Measurements from ENCODE around the gene SH2D2A. TPM values are rescaled to one million over a fixed set of nuclear protein-coding genes. Genes with fewer than 3 reads are reported as not detected.

The SH2D2A gene
- total and polyA plus RNA-seq, 9 of the 15 experiments (the other 6 are each of a cell fraction or from before 2014, with no cell fraction given) = 0.89 to 33.6 (median 6.9) TPM

DNA sequence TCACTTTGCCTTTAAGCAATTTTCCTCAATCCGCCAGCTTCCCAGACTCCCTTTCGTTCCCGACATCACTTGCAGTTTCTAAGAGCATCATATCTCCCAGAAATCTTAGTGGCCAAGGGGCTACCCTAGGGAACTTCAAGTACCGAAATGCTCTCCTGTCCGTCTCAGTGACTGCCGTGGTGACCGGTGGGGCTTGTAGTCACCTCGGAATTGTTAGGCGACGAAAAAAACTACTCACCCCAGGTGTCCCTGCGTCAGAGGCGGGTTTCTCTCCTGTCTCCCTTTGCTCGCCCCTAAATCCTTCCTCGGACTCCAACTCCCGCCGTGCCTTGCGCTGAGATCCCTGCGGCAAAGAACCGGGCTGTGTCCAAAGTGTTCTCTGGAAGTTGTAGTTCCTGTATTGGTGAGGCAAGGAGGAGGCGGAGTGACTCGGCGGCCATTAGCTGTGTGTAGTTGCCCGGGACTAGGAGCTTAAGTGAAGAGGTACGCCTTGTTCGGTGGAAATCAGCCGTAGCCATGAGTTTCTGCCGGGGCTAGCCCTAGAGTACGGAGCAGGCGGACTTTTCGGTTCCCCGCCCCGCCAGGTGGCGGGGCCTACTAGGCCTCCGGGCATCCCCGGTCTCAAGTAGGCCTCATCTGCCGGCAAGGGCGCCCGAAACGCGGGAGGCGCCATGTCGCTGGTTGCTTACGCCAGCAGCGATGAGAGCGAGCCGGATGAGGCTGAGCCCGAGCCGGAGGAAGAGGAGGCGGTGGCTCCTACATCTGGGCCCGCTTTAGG, 49.4 kb downstream of the SH2D2A start, which contains the start of gene PRCC (continued):
- no peak for TF ChIP-seq ZFP36 (IDR thresholded peaks at IDR 0.05; ENCODE audit: low read depth, low read length, partially characterized antibody)
- TF ChIP-seq, protein P1, sequence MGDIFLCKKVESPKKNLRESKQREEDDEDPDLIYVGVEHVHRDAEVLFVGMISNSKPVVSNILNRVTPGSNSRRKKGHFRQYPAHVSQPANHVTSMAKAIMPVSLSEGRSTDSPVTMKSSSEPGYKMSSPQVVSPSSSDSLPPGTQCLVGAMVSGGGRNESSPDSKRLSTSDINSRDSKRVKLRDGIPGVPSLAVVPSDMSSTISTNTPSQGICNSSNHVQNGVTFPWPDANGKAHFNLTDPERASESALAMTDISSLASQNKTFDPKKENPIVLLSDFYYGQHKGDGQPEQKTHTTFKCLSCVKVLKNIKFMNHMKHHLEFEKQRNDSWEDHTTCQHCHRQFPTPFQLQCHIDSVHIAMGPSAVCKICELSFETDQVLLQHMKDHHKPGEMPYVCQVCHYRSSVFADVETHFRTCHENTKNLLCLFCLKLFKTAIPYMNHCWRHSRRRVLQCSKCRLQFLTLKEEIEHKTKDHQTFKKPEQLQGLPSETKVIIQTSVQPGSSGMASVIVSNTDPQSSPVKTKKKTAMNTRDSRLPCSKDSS (IDR thresholded peaks at IDR 0.05; ENCODE audit: low read depth, partially characterized antibody) = no peak
- peak; percentile 69; the same call in 1 of the 2 replicates for TF ChIP-seq KLF1 (tag; IDR thresholded peaks at IDR 0.05)
- TF ChIP-seq, protein P2, sequence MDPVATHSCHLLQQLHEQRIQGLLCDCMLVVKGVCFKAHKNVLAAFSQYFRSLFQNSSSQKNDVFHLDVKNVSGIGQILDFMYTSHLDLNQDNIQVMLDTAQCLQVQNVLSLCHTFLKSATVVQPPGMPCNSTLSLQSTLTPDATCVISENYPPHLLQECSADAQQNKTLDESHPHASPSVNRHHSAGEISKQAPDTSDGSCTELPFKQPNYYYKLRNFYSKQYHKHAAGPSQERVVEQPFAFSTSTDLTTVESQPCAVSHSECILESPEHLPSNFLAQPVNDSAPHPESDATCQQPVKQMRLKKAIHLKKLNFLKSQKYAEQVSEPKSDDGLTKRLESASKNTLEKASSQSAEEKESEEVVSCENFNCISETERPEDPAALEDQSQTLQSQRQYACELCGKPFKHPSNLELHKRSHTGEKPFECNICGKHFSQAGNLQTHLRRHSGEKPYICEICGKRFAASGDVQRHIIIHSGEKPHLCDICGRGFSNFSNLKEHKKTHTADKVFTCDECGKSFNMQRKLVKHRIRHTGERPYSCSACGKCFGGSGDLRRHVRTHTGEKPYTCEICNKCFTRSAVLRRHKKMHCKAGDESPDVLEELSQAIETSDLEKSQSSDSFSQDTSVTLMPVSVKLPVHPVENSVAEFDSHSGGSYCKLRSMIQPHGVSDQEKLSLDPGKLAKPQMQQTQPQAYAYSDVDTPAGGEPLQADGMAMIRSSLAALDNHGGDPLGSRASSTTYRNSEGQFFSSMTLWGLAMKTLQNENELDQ (CRISPR knock-in tag; IDR thresholded peaks at IDR 0.05; ENCODE audit: borderline replicate concordance) = 0 out of 2 replicates have a peak, but pooled peaks have one; percentile 92
- peak in 1 of 2 experiments; percentile 92; a peak in 1 of 4 replicates for TF ChIP-seq SIN3A (IDR thresholded peaks at IDR 0.05; ENCODE audit: borderline replicate concordance in 2 of 2, control insufficient read depth in 1 of 2, low read depth in 2 of 2, low read length in 2 of 2)
- TF ChIP-seq MIER1 (IDR thresholded peaks at IDR 0.05; ENCODE audit: low read depth) = no peak
- no peak for TF ChIP-seq KAT7 (CRISPR knock-in tag; IDR thresholded peaks at IDR 0.05; ENCODE audit: borderline replicate concordance)
- peak; percentile 80 to 84 for TF ChIP-seq NRF1 (conservative IDR thresholded peaks at IDR 0.05 in 1 of 2, IDR thresholded peaks at IDR 0.05 in 1 of 2)
- TF ChIP-seq, protein P3, sequence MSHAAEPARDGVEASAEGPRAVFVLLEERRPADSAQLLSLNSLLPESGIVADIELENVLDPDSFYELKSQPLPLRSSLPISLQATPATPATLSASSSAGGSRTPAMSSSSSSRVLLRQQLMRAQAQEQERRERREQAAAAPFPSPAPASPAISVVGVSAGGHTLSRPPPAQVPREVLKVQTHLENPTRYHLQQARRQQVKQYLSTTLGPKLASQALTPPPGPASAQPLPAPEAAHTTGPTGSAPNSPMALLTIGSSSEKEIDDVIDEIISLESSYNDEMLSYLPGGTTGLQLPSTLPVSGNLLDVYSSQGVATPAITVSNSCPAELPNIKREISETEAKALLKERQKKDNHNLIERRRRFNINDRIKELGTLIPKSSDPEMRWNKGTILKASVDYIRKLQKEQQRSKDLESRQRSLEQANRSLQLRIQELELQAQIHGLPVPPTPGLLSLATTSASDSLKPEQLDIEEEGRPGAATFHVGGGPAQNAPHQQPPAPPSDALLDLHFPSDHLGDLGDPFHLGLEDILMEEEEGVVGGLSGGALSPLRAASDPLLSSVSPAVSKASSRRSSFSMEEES (CRISPR knock-in tag; IDR thresholded peaks at IDR 0.05) = no peak
- TF ChIP-seq HDGF (IDR thresholded peaks at IDR 0.05) = no peak
- no peak for TF ChIP-seq THRAP3 (IDR thresholded peaks at IDR 0.05; ENCODE audit: borderline replicate concordance)
- peak; percentile 92; the same call in 1 of the 2 replicates for TF ChIP-seq BACH1 (tag; IDR thresholded peaks at IDR 0.05)
- no peak for TF ChIP-seq SMARCB1 (IDR thresholded peaks at IDR 0.05; ENCODE audit: insufficient read length, low read depth)
- TF ChIP-seq RBM39 (optimal IDR thresholded peaks at IDR 0.05; ENCODE audit: low read depth, low read length) = no peak
- peak; percentile 63; the same call in 1 of the 2 replicates for TF ChIP-seq NBN (IDR thresholded peaks at IDR 0.05; ENCODE audit: low read depth)
- peak; percentile 81 for TF ChIP-seq POLR2G (IDR thresholded peaks at IDR 0.05; ENCODE audit: low read depth, low read length)
- TF ChIP-seq, protein P4, sequence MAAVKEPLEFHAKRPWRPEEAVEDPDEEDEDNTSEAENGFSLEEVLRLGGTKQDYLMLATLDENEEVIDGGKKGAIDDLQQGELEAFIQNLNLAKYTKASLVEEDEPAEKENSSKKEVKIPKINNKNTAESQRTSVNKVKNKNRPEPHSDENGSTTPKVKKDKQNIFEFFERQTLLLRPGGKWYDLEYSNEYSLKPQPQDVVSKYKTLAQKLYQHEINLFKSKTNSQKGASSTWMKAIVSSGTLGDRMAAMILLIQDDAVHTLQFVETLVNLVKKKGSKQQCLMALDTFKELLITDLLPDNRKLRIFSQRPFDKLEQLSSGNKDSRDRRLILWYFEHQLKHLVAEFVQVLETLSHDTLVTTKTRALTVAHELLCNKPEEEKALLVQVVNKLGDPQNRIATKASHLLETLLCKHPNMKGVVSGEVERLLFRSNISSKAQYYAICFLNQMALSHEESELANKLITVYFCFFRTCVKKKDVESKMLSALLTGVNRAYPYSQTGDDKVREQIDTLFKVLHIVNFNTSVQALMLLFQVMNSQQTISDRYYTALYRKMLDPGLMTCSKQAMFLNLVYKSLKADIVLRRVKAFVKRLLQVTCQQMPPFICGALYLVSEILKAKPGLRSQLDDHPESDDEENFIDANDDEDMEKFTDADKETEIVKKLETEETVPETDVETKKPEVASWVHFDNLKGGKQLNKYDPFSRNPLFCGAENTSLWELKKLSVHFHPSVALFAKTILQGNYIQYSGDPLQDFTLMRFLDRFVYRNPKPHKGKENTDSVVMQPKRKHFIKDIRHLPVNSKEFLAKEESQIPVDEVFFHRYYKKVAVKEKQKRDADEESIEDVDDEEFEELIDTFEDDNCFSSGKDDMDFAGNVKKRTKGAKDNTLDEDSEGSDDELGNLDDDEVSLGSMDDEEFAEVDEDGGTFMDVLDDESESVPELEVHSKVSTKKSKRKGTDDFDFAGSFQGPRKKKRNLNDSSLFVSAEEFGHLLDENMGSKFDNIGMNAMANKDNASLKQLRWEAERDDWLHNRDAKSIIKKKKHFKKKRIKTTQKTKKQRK (IDR thresholded peaks at IDR 0.05; ENCODE audit: borderline replicate concordance, low read depth, low read length) = no peak
- no peak for TF ChIP-seq RFX5 (IDR thresholded peaks at IDR 0.05; ENCODE audit: low read depth, low read length)

Measured in K562 (cell line).